Measurements from ENCODE around the gene HTT.

HTT gene

GRCh38 chr4:3218824-3219760 is 144.6 kb downstream of the HTT start:
- Histone ChIP-seq H3K4me3 (ENCODE audit: low read length) (no peak overlapping the region), H3K9me2 (replicated peaks; ENCODE audit: control insufficient read depth, low read length) (no peaks in the 10 kb centered on the region), H3K4me1 (ENCODE audit: control insufficient read depth, low read length) (no peaks in the 10 kb centered on the region), H3K9me3 (ENCODE audit: control insufficient read depth, insufficient read depth, low read length) (no peaks in the 10 kb centered on the region), H3K4me2 (ENCODE audit: low read length) (no peak overlapping the region), H3K79me2 (ENCODE audit: control insufficient read depth, low read length) (no peaks in the 10 kb centered on the region), H3K36me3 (ENCODE audit: control insufficient read depth, low read length) (peaks cover 93% of the 10 kb centered on the region), H3K27me3 (ENCODE audit: control insufficient read depth, low read length) (no peaks in the 10 kb centered on the region), H3K27ac (ENCODE audit: low read depth, low read length) (no peak overlapping the region), H3F3A (ENCODE audit: control insufficient read depth, insufficient read depth) (no peaks in the 10 kb centered on the region), H4K20me1 (ENCODE audit: control insufficient read depth, insufficient read depth, low read depth, low read length) (no peaks in the 10 kb centered on the region)
- TF ChIP-seq CTCF (IDR thresholded peaks at IDR 0.05; ENCODE audit: low read depth, low read length, poor library complexity, severe bottlenecking) (no peak), EZH2phosphoT487 (IDR thresholded peaks at IDR 0.05; ENCODE audit: borderline replicate concordance, low read length) (no peak)

GRCh38 chr4:3219761-3220475 is 145.4 kb downstream of the HTT start:
- TF ChIP-seq CTCF (IDR thresholded peaks at IDR 0.05; ENCODE audit: low read depth, low read length, poor library complexity, severe bottlenecking) (no peak), EZH2phosphoT487 (IDR thresholded peaks at IDR 0.05; ENCODE audit: borderline replicate concordance, low read length) (no peak)

GRCh38 chr4:3220476-3221183 is 146.1 kb downstream of the HTT start:
- H3K4me1 ChIP-seq (ENCODE audit: control insufficient read depth, low read length) = no peaks in the 10 kb centered on the region
- H3F3A ChIP-seq (ENCODE audit: control insufficient read depth, insufficient read depth) = no peaks in the 10 kb centered on the region
- no peaks in the 10 kb centered on the region for H3K79me2 ChIP-seq (ENCODE audit: control insufficient read depth, low read length)
- no peak for TF ChIP-seq CTCF (IDR thresholded peaks at IDR 0.05; ENCODE audit: low read depth, low read length, poor library complexity, severe bottlenecking)
- no peak for TF ChIP-seq EZH2phosphoT487 (IDR thresholded peaks at IDR 0.05; ENCODE audit: borderline replicate concordance, low read length)
- H3K36me3 ChIP-seq (ENCODE audit: control insufficient read depth, low read length) = peaks cover 92% of the 10 kb centered on the region
- H3K9me3 ChIP-seq (ENCODE audit: control insufficient read depth, insufficient read depth, low read length) = no peaks in the 10 kb centered on the region
- H3K27ac ChIP-seq (ENCODE audit: low read depth, low read length) = no peak overlapping the region
- H3K9me2 ChIP-seq (replicated peaks; ENCODE audit: control insufficient read depth, low read length) = no peaks in the 10 kb centered on the region
- no peaks in the 10 kb centered on the region for H4K20me1 ChIP-seq (ENCODE audit: control insufficient read depth, insufficient read depth, low read depth, low read length)
- no peak overlapping the region for H3K4me3 ChIP-seq (ENCODE audit: low read length)
- H3K27me3 ChIP-seq (ENCODE audit: control insufficient read depth, low read length) = no peaks in the 10 kb centered on the region
- no peak overlapping the region for H3K4me2 ChIP-seq (ENCODE audit: low read length)

More at GRCh38 chr4:3219761-3220475, 145.4 kb downstream of the HTT start:
- H4K20me1 ChIP-seq (ENCODE audit: control insufficient read depth, insufficient read depth, low read depth, low read length) = no peaks in the 10 kb centered on the region
- no peaks in the 10 kb centered on the region for H3K27me3 ChIP-seq (ENCODE audit: control insufficient read depth, low read length)
- H3K36me3 ChIP-seq (ENCODE audit: control insufficient read depth, low read length) = peaks cover 93% of the 10 kb centered on the region
- H3K4me3 ChIP-seq (ENCODE audit: low read length) = no peak overlapping the region
- no peaks in the 10 kb centered on the region for H3F3A ChIP-seq (ENCODE audit: control insufficient read depth, insufficient read depth)
- no peaks in the 10 kb centered on the region for H3K9me2 ChIP-seq (replicated peaks; ENCODE audit: control insufficient read depth, low read length)
- no peak overlapping the region for H3K4me2 ChIP-seq (ENCODE audit: low read length)
- no peaks in the 10 kb centered on the region for H3K4me1 ChIP-seq (ENCODE audit: control insufficient read depth, low read length)
- no peak overlapping the region for H3K27ac ChIP-seq (ENCODE audit: low read depth, low read length)
- H3K79me2 ChIP-seq (ENCODE audit: control insufficient read depth, low read length) = no peaks in the 10 kb centered on the region
- H3K9me3 ChIP-seq (ENCODE audit: control insufficient read depth, insufficient read depth, low read length) = no peaks in the 10 kb centered on the region
